Measurements from ENCODE around the gene NAPA.

The NAPA gene

GRCh38 chr19:47473336-47473735 lies 41.5 kb downstream of the NAPA start:
- H3K18ac ChIP-seq (ENCODE audit: low read length) = no peak overlapping the region
- no peaks in the 10 kb centered on the region for H3K9me3 ChIP-seq (replicated peaks in 1 of 2; ENCODE audit: control insufficient read depth in 2 of 2, insufficient read depth in 1 of 2, low read depth in 1 of 2, low read length in 2 of 2)
- peaks cover 9 to 26% of the 10 kb centered on the region in 2 donors for H3K4me1 ChIP-seq (ENCODE audit: control insufficient read depth in 2 of 2, insufficient read depth in 1 of 2, low read depth in 1 of 2, low read length in 2 of 2)
- no CpG with 5 or more reads among the region's 10 CpGs for WGBS, 2 donors (ENCODE audit: extremely low coverage in 2 of 2, insufficient read length in 2 of 2, insufficient replicate concordance in 1 of 2)
- H3K14ac ChIP-seq (ENCODE audit: low read length) = peak overlapping the region; percentile 38
- peaks cover 0 to 25% (median 3%) of the 10 kb centered on the region in 3 experiments for H3K27me3 ChIP-seq (ENCODE audit: control insufficient read depth in 3 of 3, insufficient read depth in 3 of 3, low read depth in 1 of 3, low read length in 3 of 3)
- H3K79me1 ChIP-seq (ENCODE audit: low read depth, low read length) = peaks cover 1% of the 10 kb centered on the region
- H2BK12ac ChIP-seq (ENCODE audit: low read length) = no peak overlapping the region
- H3K23ac ChIP-seq (ENCODE audit: low read depth, low read length, poor library complexity) = peak overlapping the region; percentile 89
- H2BK5ac ChIP-seq (ENCODE audit: low read length) = no peak overlapping the region
- no peak overlapping the region for H2BK15ac ChIP-seq (ENCODE audit: low read length)
- H2BK120ac ChIP-seq (ENCODE audit: low read depth, low read length) = peak overlapping the region; percentile 57
- H3K27ac ChIP-seq (replicated peaks; ENCODE audit: low read length) = no peak overlapping the region
- no peak overlapping the region for H4K91ac ChIP-seq (ENCODE audit: low read depth, low read length, poor library complexity)
- no peak overlapping the region for H2AFZ ChIP-seq (ENCODE audit: low read length)
- peak overlapping the region; percentile 74 for H2AK5ac ChIP-seq (ENCODE audit: low read depth, low read length)
- H3K4ac ChIP-seq (ENCODE audit: low read length) = no peak overlapping the region
- DNase-seq (ENCODE audit: low spot score) = no peak
- H3K9ac ChIP-seq (ENCODE audit: low read depth, low read length, poor library complexity) = no peak overlapping the region
- no peak overlapping the region for H4K8ac ChIP-seq (ENCODE audit: low read depth, low read length)
- H3K4me2 ChIP-seq (ENCODE audit: insufficient read depth, low read length, poor library complexity, severe bottlenecking) = no peak overlapping the region
- peak overlapping the region in 1 of 2 donors; percentile 1 for H3K4me3 ChIP-seq (ENCODE audit: low read length in 2 of 2)
- H3K36me3 ChIP-seq (replicated peaks in 1 of 2; ENCODE audit: control insufficient read depth in 2 of 2, insufficient read depth in 2 of 2, low read length in 2 of 2) = no peaks in the 10 kb centered on the region

- Histone ChIP-seq H2BK120ac (ENCODE audit: low read depth, low read length) (no peak within 1 kb of the TSS), H3K36me3 (replicated peaks in 1 of 2; ENCODE audit: control insufficient read depth in 2 of 2, insufficient read depth in 2 of 2, low read length in 2 of 2) (no peaks in the 10 kb centered on the region), H3K27ac (replicated peaks; ENCODE audit: low read length) (no peak within 1 kb of the TSS), H3K23ac (ENCODE audit: low read depth, low read length, poor library complexity) (no peak within 1 kb of the TSS), H2BK12ac (ENCODE audit: low read length) (no peak within 1 kb of the TSS), H2AK5ac (ENCODE audit: low read depth, low read length) (peak within 1 kb of the TSS; percentile 88), H3K27me3 (ENCODE audit: control insufficient read depth in 3 of 3, insufficient read depth in 3 of 3, low read depth in 1 of 3, low read length in 3 of 3) (peaks cover 0 to 25% (median 3%) of the 10 kb centered on the region in 3 experiments), H3K9me3 (replicated peaks in 1 of 2; ENCODE audit: control insufficient read depth in 2 of 2, insufficient read depth in 1 of 2, low read depth in 1 of 2, low read length in 2 of 2) (no peaks in the 10 kb centered on the region), H2BK5ac (ENCODE audit: low read length) (peak within 1 kb of the TSS; percentile 66), H4K8ac (ENCODE audit: low read depth, low read length) (no peak within 1 kb of the TSS), H3K4ac (ENCODE audit: low read length) (no peak within 1 kb of the TSS), H2AFZ (ENCODE audit: low read length) (peak within 1 kb of the TSS; percentile 89), H2BK15ac (ENCODE audit: low read length) (peak within 1 kb of the TSS; percentile 92), H3K4me2 (ENCODE audit: insufficient read depth, low read length, poor library complexity, severe bottlenecking) (peak within 1 kb of the TSS; percentile 80), H3K18ac (ENCODE audit: low read length) (peak within 1 kb of the TSS; percentile 95), H3K9ac (ENCODE audit: low read depth, low read length, poor library complexity) (peak within 1 kb of the TSS; percentile 60), H3K4me3 (ENCODE audit: low read length in 2 of 2) (peak within 1 kb of the TSS in 1 of 2 donors; percentile 81), H4K91ac (ENCODE audit: low read depth, low read length, poor library complexity) (no peak within 1 kb of the TSS), H3K79me1 (ENCODE audit: low read depth, low read length) (peaks cover 1% of the 10 kb centered on the region), H3K4me1 (ENCODE audit: control insufficient read depth in 2 of 2, insufficient read depth in 1 of 2, low read depth in 1 of 2, low read length in 2 of 2) (peaks cover 9 to 30% of the 10 kb centered on the region in 2 donors), H3K14ac (ENCODE audit: low read length) (peak within 1 kb of the TSS; percentile 56)
- DNase-seq (ENCODE audit: low spot score) = peak; percentile 94
- WGBS, 2 donors (ENCODE audit: extremely low coverage in 2 of 2, insufficient read length in 2 of 2, insufficient replicate concordance in 1 of 2) = no CpG with 5 or more reads among the region's 29 CpGs
Observed at GRCh38 chr19:47471733-47472457, 43.0 kb downstream of the NAPA start, which contains the start of gene SLC8A2. Gene SLC8A2, minus strand, starts transcription at chr19:47471893. Its CDS starts 5,490 bp downstream, at chr19:47466403.

- no peak for DNase-seq (ENCODE audit: low spot score)
- H2BK5ac ChIP-seq (ENCODE audit: low read length) = peak overlapping the region; percentile 66
- H2BK15ac ChIP-seq (ENCODE audit: low read length) = peak overlapping the region; percentile 92
- peaks cover 9 to 30% of the 10 kb centered on the region in 2 donors for H3K4me1 ChIP-seq (ENCODE audit: control insufficient read depth in 2 of 2, insufficient read depth in 1 of 2, low read depth in 1 of 2, low read length in 2 of 2)
- H2BK12ac ChIP-seq (ENCODE audit: low read length) = no peak overlapping the region
- no peaks in the 10 kb centered on the region for H3K9me3 ChIP-seq (replicated peaks in 1 of 2; ENCODE audit: control insufficient read depth in 2 of 2, insufficient read depth in 1 of 2, low read depth in 1 of 2, low read length in 2 of 2)
- whole genome bisulfite sequencing, 2 donors (ENCODE audit: extremely low coverage in 2 of 2, insufficient read length in 2 of 2, insufficient replicate concordance in 1 of 2) = no CpG with 5 or more reads among the region's 16 CpGs
- peak overlapping the region; percentile 89 for H2AFZ ChIP-seq (ENCODE audit: low read length)
- H3K18ac ChIP-seq (ENCODE audit: low read length) = peak overlapping the region; percentile 95
- H4K91ac ChIP-seq (ENCODE audit: low read depth, low read length, poor library complexity) = no peak overlapping the region
- no peak overlapping the region for H4K8ac ChIP-seq (ENCODE audit: low read depth, low read length)
- H2BK120ac ChIP-seq (ENCODE audit: low read depth, low read length) = no peak overlapping the region
- no peaks in the 10 kb centered on the region for H3K36me3 ChIP-seq (replicated peaks in 1 of 2; ENCODE audit: control insufficient read depth in 2 of 2, insufficient read depth in 2 of 2, low read length in 2 of 2)
- H3K23ac ChIP-seq (ENCODE audit: low read depth, low read length, poor library complexity) = no peak overlapping the region
- peak overlapping the region; percentile 56 for H3K14ac ChIP-seq (ENCODE audit: low read length)
- peak overlapping the region in 1 of 2 donors; percentile 81 for H3K4me3 ChIP-seq (ENCODE audit: low read length in 2 of 2)
- peaks cover 1% of the 10 kb centered on the region for H3K79me1 ChIP-seq (ENCODE audit: low read depth, low read length)
- H3K4me2 ChIP-seq (ENCODE audit: insufficient read depth, low read length, poor library complexity, severe bottlenecking) = peak overlapping the region; percentile 80
- peak overlapping the region; percentile 88 for H2AK5ac ChIP-seq (ENCODE audit: low read depth, low read length)
- no peak overlapping the region for H3K27ac ChIP-seq (replicated peaks; ENCODE audit: low read length)
- H3K9ac ChIP-seq (ENCODE audit: low read depth, low read length, poor library complexity) = peak overlapping the region; percentile 60
- no peak overlapping the region for H3K4ac ChIP-seq (ENCODE audit: low read length)
- peaks cover 0 to 25% (median 3%) of the 10 kb centered on the region in 3 experiments for H3K27me3 ChIP-seq (ENCODE audit: control insufficient read depth in 3 of 3, insufficient read depth in 3 of 3, low read depth in 1 of 3, low read length in 3 of 3)
Observed at GRCh38 chr19:47471381-47471732, 43.5 kb downstream of the NAPA start.

- Histone ChIP-seq H3K36me3 (replicated peaks in 1 of 2; ENCODE audit: control insufficient read depth in 2 of 2, insufficient read depth in 2 of 2, low read length in 2 of 2) (no peaks in the 10 kb centered on the region), H3K18ac (ENCODE audit: low read length) (peak overlapping the region; percentile 84), H3K4me2 (ENCODE audit: insufficient read depth, low read length, poor library complexity, severe bottlenecking) (peak overlapping the region; percentile 80), H3K27ac (replicated peaks; ENCODE audit: low read length) (no peak overlapping the region), H3K4ac (ENCODE audit: low read length) (no peak overlapping the region), H3K14ac (ENCODE audit: low read length) (peak overlapping the region; percentile 31), H2BK120ac (ENCODE audit: low read depth, low read length) (no peak overlapping the region), H3K9ac (ENCODE audit: low read depth, low read length, poor library complexity) (peak overlapping the region; percentile 50), H4K91ac (ENCODE audit: low read depth, low read length, poor library complexity) (no peak overlapping the region), H2AFZ (ENCODE audit: low read length) (no peak overlapping the region), H4K8ac (ENCODE audit: low read depth, low read length) (no peak overlapping the region), H3K79me1 (ENCODE audit: low read depth, low read length) (peaks cover 1% of the 10 kb centered on the region), H2BK5ac (ENCODE audit: low read length) (peak overlapping the region; percentile 66), H3K27me3 (ENCODE audit: control insufficient read depth in 3 of 3, insufficient read depth in 3 of 3, low read depth in 1 of 3, low read length in 3 of 3) (peaks cover 0 to 25% (median 3%) of the 10 kb centered on the region in 3 experiments), H3K4me3 (ENCODE audit: low read length in 2 of 2) (peak overlapping the region in 1 of 2 donors; percentile 81), H3K4me1 (ENCODE audit: control insufficient read depth in 2 of 2, insufficient read depth in 1 of 2, low read depth in 1 of 2, low read length in 2 of 2) (peaks cover 9 to 30% of the 10 kb centered on the region in 2 donors), H3K23ac (ENCODE audit: low read depth, low read length, poor library complexity) (no peak overlapping the region), H2AK5ac (ENCODE audit: low read depth, low read length) (peak overlapping the region; percentile 93), H2BK12ac (ENCODE audit: low read length) (no peak overlapping the region), H3K9me3 (replicated peaks in 1 of 2; ENCODE audit: control insufficient read depth in 2 of 2, insufficient read depth in 1 of 2, low read depth in 1 of 2, low read length in 2 of 2) (no peaks in the 10 kb centered on the region), H2BK15ac (ENCODE audit: low read length) (peak overlapping the region; percentile 97)
- DNase-seq (ENCODE audit: low spot score) = no peak
- no CpG with 5 or more reads among the region's 13 CpGs for WGBS, 2 donors (ENCODE audit: extremely low coverage in 2 of 2, insufficient read length in 2 of 2, insufficient replicate concordance in 1 of 2)
Observed at GRCh38 chr19:47470447-47471195, 44.2 kb downstream of the NAPA start.
